Smooth muscle cell (in vitro differentiated cells): ENCODE results near the gene LSM14A. TPM values are rescaled to one million over a fixed set of nuclear protein-coding genes. Genes with fewer than 3 reads are reported as not detected.

Experiments used
- DNase-seq: peaks from one replicate; lab custom pipeline; 2025; ENCODE audit not compliant: unreplicated experiment; lab: John Stamatoyannopoulos, UW
- H2AFZ ChIP-seq: fragments of 200-600 bp; sonication (generic); 2 replicates; pipeline ENCODE4 v1.6.0; 2016; ENCODE audit warnings: antibody characterized with exemption, low read depth, mild to moderate bottlenecking
- H3F3A ChIP-seq: fragments of 200-600 bp; sonication (generic); 2 replicates; pipeline ENCODE4 v1.6.0; 2017; ENCODE audit warnings: antibody characterized with exemption, low read depth
- H3K27ac ChIP-seq: fragments of 200-600 bp; sonication (generic); 2 replicates; pipeline ENCODE4 v1.5.1; 2016; ENCODE audit warnings: low read depth, mild to moderate bottlenecking
- H3K27me3 ChIP-seq: fragments of 200-600 bp; sonication (generic); 2 replicates; pipeline ENCODE4 v1.6.1; 2016; ENCODE audit warnings: low read depth, mild to moderate bottlenecking
- H3K36me3 ChIP-seq: fragments of 200-600 bp; sonication (generic); 2 replicates; pipeline ENCODE4 v1.5.1; 2016; ENCODE audit warnings: low read depth
- H3K4me1 ChIP-seq: fragments of 200-600 bp; sonication (generic); 2 replicates; pipeline ENCODE4 v1.5.1; 2016; ENCODE audit warnings: low read depth
- H3K4me2 ChIP-seq: fragments of 200-600 bp; sonication (generic); 2 replicates; pipeline ENCODE4 v1.6.0; 2016; ENCODE audit warnings: mild to moderate bottlenecking
- H3K4me3 ChIP-seq: fragments of 200-600 bp; sonication (generic); 2 replicates; pipeline ENCODE4 v1.5.1; 2016; ENCODE audit warnings: mild to moderate bottlenecking
- H3K79me2 ChIP-seq: fragments of 200-600 bp; sonication (generic); 2 replicates; pipeline ENCODE4 v1.6.0; 2016; ENCODE audit warnings: low read depth, mild to moderate bottlenecking
- H3K9ac ChIP-seq: fragments of 200-600 bp; sonication (generic); 2 replicates; pipeline ENCODE4 v1.6.0; 2016; ENCODE audit warnings: low read depth
- H3K9me3 ChIP-seq: fragments of 200-600 bp; sonication (generic); replicated peaks from 2 replicates; pipeline ENCODE4 v1.5.1; 2016; ENCODE audit warnings: low read depth
- H4K20me1 ChIP-seq: fragments of 200-600 bp; sonication (generic); 2 replicates; pipeline ENCODE4 v1.6.0; 2016; ENCODE audit warnings: low read depth
- WGBS: methylation state at CpG from one replicate; pipeline ENCODE4 v1.1.7; 2016; ENCODE audit warnings: low lambda C conversion rate; 5-methylcytosine and 5-hydroxymethylcytosine counted together
- polyA plus RNA-seq: library from polyadenylated mRNA; unstranded; fragments of >200 nt; fragmentation: Nextera tagmentation; extraction: Ambion mirVana; gene quantifications from 2 replicates; pipeline ENCODE4 v1.2.1, GENCODE V29; 2016
- total RNA-seq: library from RNA; depleted of rRNA; stranded (reverse); fragments of >200 nt; gene quantifications from 2 replicates; pipeline ENCODE4 v1.2.3, GENCODE V29; 2014
- TF ChIP-seq, protein P1 (sequence below): fragments of 200-600 bp; sonication (generic); IDR thresholded peaks from 2 replicates; pipeline ENCODE4 v1.5.1; 2017; ENCODE audit warnings: borderline replicate concordance, mild to moderate bottlenecking, antibody characterized with exemption; ENCODE audit not compliant: insufficient read depth, poor library complexity, severe bottlenecking

The LSM14A gene
- total and polyA plus RNA-seq, 2 experiments from 2014 or later: 63.0 to 90.9 TPM

DNA sequence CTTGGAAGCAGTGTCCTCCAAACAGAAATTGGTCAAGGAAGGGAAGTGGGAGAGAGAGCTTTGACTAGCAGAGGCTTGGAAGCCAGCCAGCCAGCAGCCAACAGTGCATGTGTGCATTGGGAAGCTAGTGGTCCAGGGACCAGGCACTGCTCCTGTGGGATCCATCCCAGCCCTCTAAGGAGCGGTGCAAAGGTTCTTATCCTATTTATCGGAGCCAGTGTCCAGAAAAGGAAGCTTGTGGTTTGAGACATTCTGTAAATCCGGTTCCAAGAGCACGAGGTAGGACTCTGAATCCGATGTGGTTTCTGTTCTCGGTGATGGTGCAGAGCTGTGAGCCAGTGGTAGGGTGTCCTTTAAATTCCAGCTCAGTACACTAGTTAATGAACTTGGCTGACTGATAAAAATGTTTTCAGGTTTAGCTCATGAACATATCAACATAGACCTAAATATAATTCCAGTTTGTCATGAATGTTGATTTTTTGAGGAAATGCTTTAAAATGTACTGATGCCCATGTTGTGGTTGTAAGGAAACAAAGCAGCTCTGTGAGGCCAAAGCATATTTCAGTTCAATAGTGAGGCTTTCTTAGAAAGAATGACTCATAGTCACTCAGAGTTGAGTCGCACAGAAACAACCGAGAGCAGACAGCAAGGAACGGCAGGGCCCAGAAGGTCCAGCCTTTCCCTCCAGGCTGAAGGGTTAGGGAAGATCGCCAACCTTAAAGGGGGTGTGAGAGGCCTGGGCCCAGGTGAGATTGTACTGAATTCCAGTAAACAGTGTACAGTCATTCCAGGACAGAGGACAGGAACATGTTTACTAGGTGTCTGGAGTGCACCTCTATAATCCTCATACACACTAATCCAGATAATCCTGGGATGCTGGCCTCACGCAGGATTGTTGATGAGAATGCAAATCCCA is 60.5 kb downstream of the LSM14A start:
- Histone ChIP-seq H3K27ac (peak overlapping the region; percentile 88), H3K9ac (peak overlapping the region; percentile 32), H3F3A (peaks cover 44% of the 10 kb centered on the region), H3K4me2 (peak overlapping the region; percentile 54), H3K4me1 (no peaks in the 10 kb centered on the region), H3K27me3 (no peaks in the 10 kb centered on the region), H3K4me3 (no peak overlapping the region), H3K9me3 (no peaks in the 10 kb centered on the region), H3K36me3 (peaks cover 8% of the 10 kb centered on the region), H4K20me1 (peaks cover 31% of the 10 kb centered on the region), H3K79me2 (no peaks in the 10 kb centered on the region), H2AFZ (no peak overlapping the region)
- DNase-seq: no peak
- TF ChIP-seq, protein P1, sequence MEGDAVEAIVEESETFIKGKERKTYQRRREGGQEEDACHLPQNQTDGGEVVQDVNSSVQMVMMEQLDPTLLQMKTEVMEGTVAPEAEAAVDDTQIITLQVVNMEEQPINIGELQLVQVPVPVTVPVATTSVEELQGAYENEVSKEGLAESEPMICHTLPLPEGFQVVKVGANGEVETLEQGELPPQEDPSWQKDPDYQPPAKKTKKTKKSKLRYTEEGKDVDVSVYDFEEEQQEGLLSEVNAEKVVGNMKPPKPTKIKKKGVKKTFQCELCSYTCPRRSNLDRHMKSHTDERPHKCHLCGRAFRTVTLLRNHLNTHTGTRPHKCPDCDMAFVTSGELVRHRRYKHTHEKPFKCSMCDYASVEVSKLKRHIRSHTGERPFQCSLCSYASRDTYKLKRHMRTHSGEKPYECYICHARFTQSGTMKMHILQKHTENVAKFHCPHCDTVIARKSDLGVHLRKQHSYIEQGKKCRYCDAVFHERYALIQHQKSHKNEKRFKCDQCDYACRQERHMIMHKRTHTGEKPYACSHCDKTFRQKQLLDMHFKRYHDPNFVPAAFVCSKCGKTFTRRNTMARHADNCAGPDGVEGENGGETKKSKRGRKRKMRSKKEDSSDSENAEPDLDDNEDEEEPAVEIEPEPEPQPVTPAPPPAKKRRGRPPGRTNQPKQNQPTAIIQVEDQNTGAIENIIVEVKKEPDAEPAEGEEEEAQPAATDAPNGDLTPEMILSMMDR: no peak
- 4% methylated on average over 11 of the region's 11 CpGs for WGBS

GRCh38 chr19:34235425-34235940 is 63.2 kb downstream of the LSM14A start:
- no peaks in the 10 kb centered on the region for H3K27me3 ChIP-seq
- no peaks in the 10 kb centered on the region for H3K9me3 ChIP-seq
- H3K4me1 ChIP-seq: no peaks in the 10 kb centered on the region
- DNase-seq: no peak
- peaks cover 38% of the 10 kb centered on the region for H3F3A ChIP-seq
- H3K27ac ChIP-seq: peak overlapping the region; percentile 76
- peaks cover 25% of the 10 kb centered on the region for H4K20me1 ChIP-seq
- no peaks in the 10 kb centered on the region for H3K79me2 ChIP-seq
- TF ChIP-seq, protein P1: no peak
- H3K4me2 ChIP-seq: no peak overlapping the region
- H3K9ac ChIP-seq: no peak overlapping the region
- 71% methylated on average over 2 of the region's 2 CpGs for WGBS
- no peak overlapping the region for H3K4me3 ChIP-seq
- no peaks in the 10 kb centered on the region for H3K36me3 ChIP-seq
- H2AFZ ChIP-seq: no peak overlapping the region

- H3K27ac ChIP-seq: peak overlapping the region; percentile 76
- TF ChIP-seq, protein P1: no peak
- H3K4me1 ChIP-seq: no peaks in the 10 kb centered on the region
These were observed 64.0 kb downstream of the LSM14A start for GRCh38 chr19:34236035-34236987.

More at GRCh38 chr19:34236035-34236987, 64.0 kb downstream of the LSM14A start:
- peaks cover 37% of the 10 kb centered on the region for H3F3A ChIP-seq
- H3K4me3 ChIP-seq: no peak overlapping the region
- no peaks in the 10 kb centered on the region for H3K79me2 ChIP-seq
- H3K27me3 ChIP-seq: no peaks in the 10 kb centered on the region
- peak; percentile 30 for DNase-seq
- H2AFZ ChIP-seq: no peak overlapping the region
- no peaks in the 10 kb centered on the region for H3K9me3 ChIP-seq
- peaks cover 25% of the 10 kb centered on the region for H4K20me1 ChIP-seq
- WGBS: 28% methylated on average over 18 of the region's 18 CpGs
- no peak overlapping the region for H3K4me2 ChIP-seq
- H3K9ac ChIP-seq: peak overlapping the region; percentile 3
- no peaks in the 10 kb centered on the region for H3K36me3 ChIP-seq
